Measurements from ENCODE around the gene SLC35F6. TPM values are rescaled to one million over a fixed set of nuclear protein-coding genes. Genes with fewer than 3 reads are reported as not detected.

The SLC35F6 gene
- total RNA-seq, 1 experiment from 2014 or later, result 110 TPM

Other genes starting within 250 kb of the SLC35F6 start
- not detected in 2 replicates for gene CIB4, start 122.9 kb upstream of the SLC35F6 start, total RNA-seq (2014; rRNA removed; shearing (Covaris generic))
- not detected in 2 replicates for gene KCNK3, start 71.6 kb upstream of the SLC35F6 start, total RNA-seq (2014; rRNA removed; shearing (Covaris generic))
- gene CENPA, start 21.8 kb downstream of the SLC35F6 start, total RNA-seq (2014; rRNA removed; shearing (Covaris generic)), result 18.9 and 23.0 TPM in 2 replicates
- gene DPYSL5, start 83.8 kb downstream of the SLC35F6 start, total RNA-seq (2014; rRNA removed; shearing (Covaris generic)), result not detected in 2 replicates
- gene MAPRE3, start 206.4 kb downstream of the SLC35F6 start, total RNA-seq (2014; rRNA removed; shearing (Covaris generic)), result 3.5 and 4.0 TPM in 2 replicates

Measured in SK-MEL-5 (cell line).